Peyer's patch (tissue), 4 donors: ENCODE data around the gene TICRR.

Experiments used
- POLR2A ChIP-seq, 2 donors: fragments of 450-650 bp; IDR thresholded peaks; one replicate each; pipeline ENCODE4 v1.5.1; 2017; ENCODE audit warnings: antibody characterized with exemption in 2 of 2, mild to moderate bottlenecking in 2 of 2, moderate library complexity in 2 of 2
- TF ChIP-seq, protein P1 (sequence below), 6 experiments: fragments of 450-650 bp in 4 of 6; fragments of 200-600 bp in 2 of 6; sonication (generic) in 1 of 6; IDR thresholded peaks; one replicate each; pipeline ENCODE4 v1.5.1; 2017 to 2019; ENCODE audit warnings: antibody characterized with exemption in 6 of 6, mild to moderate bottlenecking in 3 of 6, moderate library complexity in 1 of 6

DNA sequence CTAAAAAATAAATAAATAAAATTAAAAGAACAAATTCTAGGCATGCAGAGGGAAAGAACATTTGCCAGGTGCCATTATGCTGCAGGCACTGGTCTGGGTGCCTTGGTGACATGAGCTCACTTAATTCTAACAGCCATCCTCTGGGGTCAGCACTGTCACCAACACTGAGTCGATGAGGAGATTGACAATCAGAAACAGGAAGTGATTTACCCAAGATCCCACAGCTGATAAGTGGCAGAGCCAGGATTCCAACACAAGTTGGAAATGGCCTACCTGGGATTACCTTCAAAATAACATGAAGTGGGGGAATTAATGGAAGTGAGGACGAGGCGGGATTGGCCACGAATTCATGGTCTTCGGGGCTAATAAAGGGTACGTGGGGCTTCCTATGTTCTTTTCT lies 100.3 kb downstream of the TICRR start:
- TF ChIP-seq POLR2A (IDR thresholded peaks at IDR 0.05), result no peak
- TF ChIP-seq, protein P1, sequence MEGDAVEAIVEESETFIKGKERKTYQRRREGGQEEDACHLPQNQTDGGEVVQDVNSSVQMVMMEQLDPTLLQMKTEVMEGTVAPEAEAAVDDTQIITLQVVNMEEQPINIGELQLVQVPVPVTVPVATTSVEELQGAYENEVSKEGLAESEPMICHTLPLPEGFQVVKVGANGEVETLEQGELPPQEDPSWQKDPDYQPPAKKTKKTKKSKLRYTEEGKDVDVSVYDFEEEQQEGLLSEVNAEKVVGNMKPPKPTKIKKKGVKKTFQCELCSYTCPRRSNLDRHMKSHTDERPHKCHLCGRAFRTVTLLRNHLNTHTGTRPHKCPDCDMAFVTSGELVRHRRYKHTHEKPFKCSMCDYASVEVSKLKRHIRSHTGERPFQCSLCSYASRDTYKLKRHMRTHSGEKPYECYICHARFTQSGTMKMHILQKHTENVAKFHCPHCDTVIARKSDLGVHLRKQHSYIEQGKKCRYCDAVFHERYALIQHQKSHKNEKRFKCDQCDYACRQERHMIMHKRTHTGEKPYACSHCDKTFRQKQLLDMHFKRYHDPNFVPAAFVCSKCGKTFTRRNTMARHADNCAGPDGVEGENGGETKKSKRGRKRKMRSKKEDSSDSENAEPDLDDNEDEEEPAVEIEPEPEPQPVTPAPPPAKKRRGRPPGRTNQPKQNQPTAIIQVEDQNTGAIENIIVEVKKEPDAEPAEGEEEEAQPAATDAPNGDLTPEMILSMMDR (IDR thresholded peaks at IDR 0.05), result no peak
